ENCODE results near the gene LRATD1.

DNA sequence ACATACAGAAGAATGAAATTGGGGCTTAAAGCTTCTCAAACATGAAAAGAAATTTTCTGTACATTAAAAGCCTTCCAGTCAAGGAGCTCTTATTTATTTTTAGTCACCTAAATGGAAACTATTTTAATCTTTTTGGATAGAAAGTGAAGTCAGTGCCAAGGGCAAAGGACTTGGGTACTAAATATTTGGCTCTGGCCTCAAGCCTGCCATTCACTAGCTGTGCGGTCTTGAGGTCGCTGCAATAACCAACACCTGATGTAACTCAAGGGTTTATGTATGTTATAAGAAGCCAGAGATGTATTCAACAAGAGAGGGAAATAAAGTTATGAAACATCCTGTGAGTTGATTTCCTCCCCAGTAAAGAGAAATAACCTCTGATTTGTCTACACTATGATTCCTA lies 49.5 kb upstream of the LRATD1 start:
- TF ChIP-seq, protein P1, sequence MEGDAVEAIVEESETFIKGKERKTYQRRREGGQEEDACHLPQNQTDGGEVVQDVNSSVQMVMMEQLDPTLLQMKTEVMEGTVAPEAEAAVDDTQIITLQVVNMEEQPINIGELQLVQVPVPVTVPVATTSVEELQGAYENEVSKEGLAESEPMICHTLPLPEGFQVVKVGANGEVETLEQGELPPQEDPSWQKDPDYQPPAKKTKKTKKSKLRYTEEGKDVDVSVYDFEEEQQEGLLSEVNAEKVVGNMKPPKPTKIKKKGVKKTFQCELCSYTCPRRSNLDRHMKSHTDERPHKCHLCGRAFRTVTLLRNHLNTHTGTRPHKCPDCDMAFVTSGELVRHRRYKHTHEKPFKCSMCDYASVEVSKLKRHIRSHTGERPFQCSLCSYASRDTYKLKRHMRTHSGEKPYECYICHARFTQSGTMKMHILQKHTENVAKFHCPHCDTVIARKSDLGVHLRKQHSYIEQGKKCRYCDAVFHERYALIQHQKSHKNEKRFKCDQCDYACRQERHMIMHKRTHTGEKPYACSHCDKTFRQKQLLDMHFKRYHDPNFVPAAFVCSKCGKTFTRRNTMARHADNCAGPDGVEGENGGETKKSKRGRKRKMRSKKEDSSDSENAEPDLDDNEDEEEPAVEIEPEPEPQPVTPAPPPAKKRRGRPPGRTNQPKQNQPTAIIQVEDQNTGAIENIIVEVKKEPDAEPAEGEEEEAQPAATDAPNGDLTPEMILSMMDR (conservative IDR thresholded peaks at IDR 0.05; ENCODE audit: low read depth, low read length): no peak
- TF ChIP-seq EZH2phosphoT487 (IDR thresholded peaks at IDR 0.05; ENCODE audit: borderline replicate concordance, low read length): no peak
